Osteoblast (primary cell): Measurements from ENCODE around the gene GOLGA6L4. TPM values are rescaled to one million over a fixed set of nuclear protein-coding genes. Genes with fewer than 3 reads are reported as not detected.
"Not testable (repeated sequence)": the region's sequence is repeated elsewhere in the genome, so short reads cannot be mapped to it uniquely, and the experiment has no call there.

Source experiments
- DNase-seq: peaks from one replicate; pipeline ENCODE4 v3.0.0; 2011; ENCODE audit warnings: low spot score, mixed read lengths; ENCODE audit not compliant: insufficient read length; ENCODE audit errors: missing footprints
- H2AFZ ChIP-seq: 2 replicates; pipeline ENCODE4 v1.6.0; 2011; ENCODE audit warnings: mild to moderate bottlenecking, low read length
- H3K27ac ChIP-seq: 2 replicates; pipeline ENCODE4 v1.5.1; 2011; ENCODE audit warnings: mild to moderate bottlenecking, low read depth, low read length, moderate library complexity
- H3K27me3 ChIP-seq: 2 replicates; pipeline ENCODE4 v1.6.0; 2012; ENCODE audit warnings: mild to moderate bottlenecking, control low read depth, inconsistent platforms, low read length, moderate library complexity; ENCODE audit not compliant: insufficient read depth
- H3K36me3 ChIP-seq: 2 replicates; pipeline ENCODE4 v1.5.1; 2011; ENCODE audit warnings: mild to moderate bottlenecking, low read length, control low read depth, moderate library complexity; ENCODE audit not compliant: insufficient read depth
- H3K4me1 ChIP-seq: 2 replicates; pipeline ENCODE4 v1.5.1; 2011; ENCODE audit warnings: mild to moderate bottlenecking, low read length, control low read depth, moderate library complexity; ENCODE audit not compliant: insufficient read depth
- H3K4me2 ChIP-seq: 2 replicates; pipeline ENCODE4 v1.6.0; 2011; ENCODE audit warnings: mild to moderate bottlenecking, low read length; ENCODE audit not compliant: insufficient read depth
- H3K4me3 ChIP-seq: fragments of 200-600 bp; sonication (generic); 3 replicates; pipeline ENCODE4 v1.5.1; 2012; ENCODE audit warnings: mild to moderate bottlenecking, low read length, inconsistent platforms; ENCODE audit not compliant: insufficient read depth
- H3K79me2 ChIP-seq: 2 replicates; pipeline ENCODE4 v1.6.0; 2012; ENCODE audit warnings: mild to moderate bottlenecking, low read length, control low read depth, inconsistent platforms; ENCODE audit not compliant: insufficient read depth
- H3K9me3 ChIP-seq: 2 replicates; pipeline ENCODE4 v1.5.1; 2011; ENCODE audit warnings: low read depth, low read length, control low read depth
- H4K20me1 ChIP-seq: 2 replicates; pipeline ENCODE4 v1.6.0; 2012; ENCODE audit warnings: mild to moderate bottlenecking, low read length, control low read depth; ENCODE audit not compliant: insufficient read depth
- small RNA-seq: library from RNA; depleted of rRNA; stranded (forward); fragments of <200 nt; gene quantifications from one replicate; pipeline ENCODE3, GENCODE V24; 2012
- total RNA-seq: library from RNA; depleted of rRNA; stranded (reverse); fragments of >200 nt; gene quantifications from 2 replicates; pipeline ENCODE4 v1.2.3, GENCODE V29; 2012

Gene GOLGA6L4
- 1.5 and 1.8 TPM in 2 replicates for total RNA-seq

GRCh38 chr15:84235573-84235972, at the start of gene GOLGA6L4:
Gene GOLGA6L4 (plus strand): TSS chr15:84235773. CDS start chr15:84235835, 62 bp downstream.
- H4K20me1 ChIP-seq, H3K4me2 ChIP-seq, H3K4me1 ChIP-seq, H3K27ac ChIP-seq, H3K4me3 ChIP-seq, H3K36me3 ChIP-seq, DNase-seq, H3K9me3 ChIP-seq, H3K27me3 ChIP-seq, H3K79me2 ChIP-seq, H2AFZ ChIP-seq: not testable (repeated sequence)

- not testable (repeated sequence) for H3K79me2 ChIP-seq, H3K9me3 ChIP-seq, H3K4me2 ChIP-seq, DNase-seq, H3K27ac ChIP-seq, H3K27me3 ChIP-seq, H3K4me1 ChIP-seq, H4K20me1 ChIP-seq, H3K36me3 ChIP-seq, H3K4me3 ChIP-seq, H2AFZ ChIP-seq
Measured at GRCh38 chr15:84192982-84193381, 42.6 kb upstream of the GOLGA6L4 start.

- not testable (repeated sequence) for H3K79me2 ChIP-seq, H3K27me3 ChIP-seq, DNase-seq, H3K9me3 ChIP-seq, H3K4me2 ChIP-seq, H3K4me1 ChIP-seq, H4K20me1 ChIP-seq, H3K36me3 ChIP-seq, H3K4me3 ChIP-seq, H2AFZ ChIP-seq, H3K27ac ChIP-seq
Measured at GRCh38 chr15:84195603-84196002, 40.0 kb upstream of the GOLGA6L4 start.

GRCh38 chr15:84196530-84197188, 38.9 kb upstream of the GOLGA6L4 start:
- H3K4me3 ChIP-seq, H3K36me3 ChIP-seq, H4K20me1 ChIP-seq, H3K9me3 ChIP-seq, H3K27ac ChIP-seq, H3K79me2 ChIP-seq, H2AFZ ChIP-seq, H3K4me1 ChIP-seq, H3K27me3 ChIP-seq, H3K4me2 ChIP-seq, DNase-seq: not testable (repeated sequence)

GRCh38 chr15:84199865-84200264, 35.7 kb upstream of the GOLGA6L4 start:
- not testable (repeated sequence) for H3K79me2 ChIP-seq, H3K27me3 ChIP-seq, H3K4me3 ChIP-seq

GRCh38 chr15:84246441-84246840, 10.9 kb downstream of the GOLGA6L4 start:
- H2AFZ ChIP-seq, H3K27me3 ChIP-seq, DNase-seq, H3K27ac ChIP-seq, H3K9me3 ChIP-seq, H3K4me1 ChIP-seq, H3K36me3 ChIP-seq, H3K4me3 ChIP-seq, H3K4me2 ChIP-seq, H3K79me2 ChIP-seq, H4K20me1 ChIP-seq: not testable (repeated sequence)

More at GRCh38 chr15:84199865-84200264, 35.7 kb upstream of the GOLGA6L4 start:
- DNase-seq, H4K20me1 ChIP-seq, H2AFZ ChIP-seq, H3K36me3 ChIP-seq, H3K27ac ChIP-seq, H3K9me3 ChIP-seq, H3K4me1 ChIP-seq, H3K4me2 ChIP-seq: not testable (repeated sequence)

Small RNA genes lying within 50 kb of the gene (small RNA-seq; reads per million reads assigned to genes)
- gene RN7SL331P (not detected), gene UBE2Q2P8 (not detected)
